Measurements from ENCODE around the gene TUT7.

The TUT7 gene

DNA sequence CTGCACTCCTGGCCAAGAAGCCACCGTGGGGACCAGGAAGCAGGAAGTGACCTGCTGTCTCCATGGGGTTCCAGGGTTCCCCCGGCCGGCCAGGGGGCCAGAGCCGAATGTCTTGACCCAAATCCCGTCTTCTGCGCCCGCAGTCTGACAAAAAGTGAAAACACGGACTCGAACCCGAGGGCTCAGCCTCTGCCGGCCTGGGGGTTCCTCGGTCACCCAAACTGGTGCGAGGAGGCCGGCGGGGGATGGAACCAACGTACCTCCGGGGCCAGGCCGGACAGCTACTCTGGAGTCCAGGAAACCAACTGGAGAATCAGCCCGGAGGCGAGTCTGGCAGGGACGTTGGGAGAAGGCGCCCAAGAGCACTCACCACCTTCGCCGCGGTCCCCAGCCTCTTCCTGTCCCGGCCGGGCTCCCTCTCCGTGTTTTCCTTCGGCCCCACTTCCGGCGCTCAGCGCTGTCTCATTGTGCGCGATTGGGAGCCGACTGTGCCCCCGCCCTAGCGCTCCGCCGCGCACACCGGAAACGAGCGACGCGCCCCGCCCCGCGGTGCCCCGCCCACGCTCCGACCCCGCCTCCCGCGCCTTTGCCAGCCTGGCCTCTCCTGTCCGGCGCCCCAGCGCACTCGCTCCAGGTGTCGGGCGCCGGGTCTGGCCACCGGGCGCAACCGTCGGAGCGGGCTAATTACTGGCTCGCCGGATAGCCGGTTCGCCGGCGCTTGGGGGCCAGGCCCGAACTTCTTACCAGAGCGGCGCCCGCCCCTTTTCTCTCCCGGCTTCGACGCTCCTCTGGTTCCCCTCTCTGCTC is at the start of gene TUT7:
TSS of gene TUT7 (minus strand) at position 400 of the 807 bp plus-strand sequence. CDS start 1,211 bp downstream, outside the sequence.
- H3K4me3 ChIP-seq (ENCODE audit: low read depth, low read length), result peak within 1 kb of the TSS; percentile 87
- no peaks in the 10 kb centered on the region for H3K9me3 ChIP-seq (ENCODE audit: control insufficient read depth, insufficient read depth, low read depth, low read length)
- peak within 1 kb of the TSS; percentile 81 for H3K27ac ChIP-seq (ENCODE audit: extremely low read depth, low read depth, low read length)
- POLR2A ChIA-PET, result interaction anchor here (0.9 kb wide), 1 partner anchor 72 kb away, joined by 3 read pairs; the partner anchor contains the start of gene ISCA1
- peaks cover 8% of the 10 kb centered on the region for H3K4me1 ChIP-seq (ENCODE audit: control insufficient read depth, insufficient read depth, low read length)
- CTCF ChIA-PET, result no interaction called here
- peaks cover 0 to 6% of the 10 kb centered on the region in 2 experiments; a peak in 1 of 3 replicates for H3K36me3 ChIP-seq (ENCODE audit: control insufficient read depth in 2 of 2, insufficient read depth in 1 of 2, low read length in 2 of 2)
- TF ChIP-seq ZNF585B (tag by site-specific recombination; IDR thresholded peaks at IDR 0.05) (no peak), KLF10 (tag by site-specific recombination; IDR thresholded peaks at IDR 0.05) (peak; percentile 89), ZNF501 (tag by site-specific recombination; IDR thresholded peaks at IDR 0.05) (peak; percentile 94; the same call in 1 of the 2 replicates), ZNF223 (tag by site-specific recombination; IDR thresholded peaks at IDR 0.05) (no peak), HIC1 (tag by site-specific recombination; IDR thresholded peaks at IDR 0.05) (peak; percentile 91; the same call in 1 of the 2 replicates), ZFP37 (tag by site-specific recombination; IDR thresholded peaks at IDR 0.05) (no peak; the same call in 1 of the 2 replicates), MEIS1 (CRISPR knock-in tag; IDR thresholded peaks at IDR 0.05; ENCODE audit: borderline replicate concordance) (no peak), ZNF24 (tag by site-specific recombination; IDR thresholded peaks at IDR 0.05) (peak; percentile 22; the same call in 1 of the 2 replicates), RBAK (tag by site-specific recombination; IDR thresholded peaks at IDR 0.05) (no peak), ZNF513 (tag by site-specific recombination; IDR thresholded peaks at IDR 0.05) (no peak; the same call in 1 of the 2 replicates), TCF7L2 (IDR thresholded peaks at IDR 0.05; ENCODE audit: borderline replicate concordance, low read depth, low read length) (no peak), ZSCAN30 (tag by site-specific recombination; IDR thresholded peaks at IDR 0.05) (peak; percentile 93; the same call in 1 of the 2 replicates), ZNF555 (tag by site-specific recombination; conservative IDR thresholded peaks at IDR 0.05) (no peak), ZNF175 (tag by site-specific recombination; IDR thresholded peaks at IDR 0.05) (no peak), ZSCAN5A (tag by site-specific recombination; IDR thresholded peaks at IDR 0.05) (peak; percentile 87), FEZF1 (tag by site-specific recombination; IDR thresholded peaks at IDR 0.05) (0 out of 2 replicates have a peak, but pooled peaks have one; percentile 4), ZNF670 (tag by site-specific recombination; IDR thresholded peaks at IDR 0.05; ENCODE audit: low read depth) (no peak), ZNF624 (tag by site-specific recombination; IDR thresholded peaks at IDR 0.05) (no peak), GLI4 (tag by site-specific recombination; IDR thresholded peaks at IDR 0.05) (peak; percentile 86; the same call in 1 of the 2 replicates), OVOL3 (tag by site-specific recombination; IDR thresholded peaks at IDR 0.05) (0 out of 2 replicates have a peak, but pooled peaks have one; percentile 56), ZNF623 (tag by site-specific recombination; IDR thresholded peaks at IDR 0.05) (no peak; the same call in 1 of the 2 replicates), ZNF148 (tag by site-specific recombination; IDR thresholded peaks at IDR 0.05; ENCODE audit: borderline replicate concordance) (no peak), ZNF350 (tag by site-specific recombination; IDR thresholded peaks at IDR 0.05) (no peak), ZNF549 (tag by site-specific recombination; IDR thresholded peaks at IDR 0.05) (no peak), PRDM1 (tag by site-specific recombination; IDR thresholded peaks at IDR 0.05) (peak; percentile 83), SCRT1 (tag by site-specific recombination; IDR thresholded peaks at IDR 0.05; ENCODE audit: borderline replicate concordance) (no peak), ZBTB7A (tag by site-specific recombination; IDR thresholded peaks at IDR 0.05; ENCODE audit: low read depth) (peak; percentile 60; the same call in 1 of the 2 replicates), ZNF626 (tag by site-specific recombination; IDR thresholded peaks at IDR 0.05) (peak; percentile 46; the same call in 1 of the 2 replicates)
- TF ChIP-seq, protein P1, sequence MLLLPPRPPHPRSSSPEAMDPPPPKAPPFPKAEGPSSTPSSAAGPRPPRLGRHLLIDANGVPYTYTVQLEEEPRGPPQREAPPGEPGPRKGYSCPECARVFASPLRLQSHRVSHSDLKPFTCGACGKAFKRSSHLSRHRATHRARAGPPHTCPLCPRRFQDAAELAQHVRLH (tag by site-specific recombination; IDR thresholded peaks at IDR 0.05), result peak; percentile 73
